GM13976 (cell line): Measurements from ENCODE around the gene MED23.

ENCODE experiments used
- DNase-seq: peaks from one replicate; pipeline ENCODE4 v3.0.0; 2012; ENCODE audit warnings: low spot score
- in situ Hi-C: fragments of 300-500 bp; cut with MboI; formaldehyde crosslinking; loops from one replicate; pipeline ENCODE4 v1.12.0; 2022; ENCODE audit warnings: low sequenced_read_pairs, mixed read lengths, inconsistent platforms; ENCODE audit not compliant: unreplicated experiment
- TF ChIP-seq, protein P1 (sequence below): IDR thresholded peaks from 2 replicates; pipeline ENCODE4 v1.5.1; 2012; ENCODE audit warnings: borderline replicate concordance, mild to moderate bottlenecking; ENCODE audit not compliant: insufficient read depth; ENCODE audit errors: extremely low read depth, missing control alignments, control extremely low read depth

Gene MED23

DNA sequence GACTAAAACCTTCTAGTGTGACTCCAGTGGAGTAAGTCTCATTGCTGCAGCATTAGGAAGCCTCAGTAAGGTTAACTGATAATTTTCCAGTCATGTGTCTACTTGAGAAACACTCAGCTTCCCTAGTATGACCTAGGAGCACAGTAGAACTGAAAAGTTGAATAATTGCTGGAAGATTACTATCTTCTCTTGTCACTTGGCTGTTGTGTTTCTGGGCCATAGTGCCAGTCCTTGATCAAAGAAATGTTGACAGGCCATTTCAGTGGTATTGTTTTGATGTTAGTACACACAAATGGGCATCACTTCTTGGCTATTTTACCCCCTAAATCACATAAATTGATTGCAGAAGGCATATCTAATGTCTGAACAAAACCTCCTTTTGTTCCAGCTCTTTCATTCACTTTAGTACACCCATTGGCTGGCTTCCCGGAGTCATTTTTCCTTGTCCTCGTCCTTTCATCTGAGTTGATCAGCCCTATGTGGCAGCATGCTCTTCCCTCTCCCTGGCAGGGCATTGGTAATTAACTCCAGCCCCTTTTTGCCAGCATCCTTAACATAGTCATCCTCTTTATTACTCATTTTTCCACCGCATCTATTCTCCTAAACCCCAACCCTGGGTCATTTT lies 15.1 kb upstream of the MED23 start:
- in situ Hi-C loops, result no loop called here
- DNase-seq, result no peak
- TF ChIP-seq, protein P1, sequence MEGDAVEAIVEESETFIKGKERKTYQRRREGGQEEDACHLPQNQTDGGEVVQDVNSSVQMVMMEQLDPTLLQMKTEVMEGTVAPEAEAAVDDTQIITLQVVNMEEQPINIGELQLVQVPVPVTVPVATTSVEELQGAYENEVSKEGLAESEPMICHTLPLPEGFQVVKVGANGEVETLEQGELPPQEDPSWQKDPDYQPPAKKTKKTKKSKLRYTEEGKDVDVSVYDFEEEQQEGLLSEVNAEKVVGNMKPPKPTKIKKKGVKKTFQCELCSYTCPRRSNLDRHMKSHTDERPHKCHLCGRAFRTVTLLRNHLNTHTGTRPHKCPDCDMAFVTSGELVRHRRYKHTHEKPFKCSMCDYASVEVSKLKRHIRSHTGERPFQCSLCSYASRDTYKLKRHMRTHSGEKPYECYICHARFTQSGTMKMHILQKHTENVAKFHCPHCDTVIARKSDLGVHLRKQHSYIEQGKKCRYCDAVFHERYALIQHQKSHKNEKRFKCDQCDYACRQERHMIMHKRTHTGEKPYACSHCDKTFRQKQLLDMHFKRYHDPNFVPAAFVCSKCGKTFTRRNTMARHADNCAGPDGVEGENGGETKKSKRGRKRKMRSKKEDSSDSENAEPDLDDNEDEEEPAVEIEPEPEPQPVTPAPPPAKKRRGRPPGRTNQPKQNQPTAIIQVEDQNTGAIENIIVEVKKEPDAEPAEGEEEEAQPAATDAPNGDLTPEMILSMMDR, result no peak

DNA sequence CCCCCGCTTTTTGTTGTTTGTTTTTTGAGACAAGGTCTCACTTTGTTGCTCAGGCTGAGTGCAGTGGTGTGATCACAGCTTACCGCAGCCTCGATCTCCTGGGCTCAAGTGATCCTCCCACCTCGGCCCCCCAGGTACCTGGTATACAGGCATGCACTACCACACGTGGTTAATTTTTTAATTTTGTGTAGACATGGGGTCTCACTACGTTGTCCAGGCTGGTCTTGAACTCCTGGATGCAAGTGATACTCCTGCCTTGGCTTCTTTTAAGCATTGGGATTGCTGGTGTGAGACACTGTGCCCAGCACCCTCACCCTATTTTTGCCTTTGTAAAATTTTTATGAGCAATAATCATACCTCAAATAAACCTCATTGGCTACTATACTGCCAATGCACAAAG lies 14.5 kb upstream of the MED23 start:
- no peak for DNase-seq
- in situ Hi-C loops, result no loop called here
- TF ChIP-seq, protein P1, result no peak

DNA sequence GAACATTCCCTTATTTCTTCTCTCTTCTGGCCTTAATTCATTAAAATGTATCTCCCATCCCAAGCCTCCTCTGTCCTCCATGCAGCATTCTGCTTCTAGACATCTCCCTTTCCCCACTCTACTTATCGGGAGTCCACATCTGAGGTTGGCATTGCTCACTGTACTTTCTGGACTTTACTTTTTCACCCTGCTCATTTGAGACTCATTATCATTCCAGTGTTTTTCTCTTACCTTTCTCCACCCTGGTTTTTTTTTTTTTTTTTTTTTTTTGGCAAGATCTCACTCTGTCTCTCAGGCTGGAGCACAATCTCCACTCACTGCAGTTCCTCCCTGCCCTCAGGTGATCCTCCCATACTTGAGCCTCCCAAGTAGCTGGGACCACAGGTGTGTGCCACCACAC lies 13.5 kb upstream of the MED23 start:
- DNase-seq, result no peak
- TF ChIP-seq, protein P1, result no peak
- in situ Hi-C loops, result no loop called here

DNA sequence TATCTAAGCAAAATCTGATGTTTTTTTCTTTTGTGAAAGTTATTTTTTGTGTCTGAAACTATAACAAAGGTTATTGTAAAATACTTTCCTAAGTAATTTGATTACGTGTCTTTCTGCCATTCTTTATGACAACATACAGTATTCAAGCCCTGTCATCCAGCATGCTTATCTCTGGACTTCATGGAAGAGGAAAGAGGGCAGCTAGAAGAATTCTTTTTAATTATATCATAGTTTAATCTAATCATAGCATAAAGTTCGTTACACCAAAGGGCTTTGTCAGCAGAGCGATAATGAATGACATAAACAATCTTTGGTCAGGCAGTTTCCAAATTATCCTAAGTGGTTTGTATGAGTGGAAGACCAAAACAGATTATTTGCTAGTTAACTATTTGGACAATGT lies 12.5 kb upstream of the MED23 start:
- TF ChIP-seq, protein P1, result no peak
- no peak for DNase-seq
- in situ Hi-C loops, result no loop called here

DNA sequence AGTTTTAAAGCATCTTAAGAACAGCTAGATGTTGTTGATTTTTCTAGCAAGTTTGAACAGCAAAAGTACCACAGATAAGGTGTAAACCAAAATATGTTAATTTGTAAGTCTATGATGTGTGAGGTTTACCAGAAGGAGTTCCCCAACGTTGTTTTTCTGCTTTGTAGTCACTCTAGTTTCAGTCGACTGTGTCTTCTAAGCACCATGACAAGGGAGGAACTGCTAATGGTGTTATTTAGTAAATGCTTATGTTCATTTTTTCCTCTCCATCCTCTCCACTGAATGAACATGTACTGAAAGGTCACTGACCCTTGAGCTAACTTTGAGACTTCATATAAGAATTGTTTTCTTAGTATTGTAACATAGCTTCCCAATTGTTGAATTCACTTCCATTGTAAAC lies 12.1 kb upstream of the MED23 start:
- DNase-seq, result peak; percentile 12
- in situ Hi-C loops, result no loop called here
- TF ChIP-seq, protein P1, result no peak

DNA sequence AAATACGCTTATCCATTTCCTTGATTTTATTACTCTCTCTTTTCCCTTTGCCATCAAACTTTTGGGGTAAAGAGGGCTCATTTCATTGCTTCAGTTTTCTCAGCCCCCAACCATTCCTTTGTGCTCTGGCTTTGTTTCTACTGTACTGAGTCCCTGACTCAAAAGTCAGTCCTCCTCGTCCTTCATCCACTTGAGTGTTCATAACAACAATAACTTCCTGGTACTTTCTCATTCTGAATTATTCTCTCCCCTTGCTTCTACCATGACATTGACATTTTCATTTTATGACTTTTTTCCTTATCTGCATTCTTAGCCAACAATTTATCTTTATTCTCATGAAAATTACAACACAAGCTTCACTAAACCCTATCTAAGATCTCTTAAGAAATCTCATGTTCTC lies 10.0 kb upstream of the MED23 start:
- no peak for DNase-seq
- TF ChIP-seq, protein P1, result no peak
- in situ Hi-C loops, result no loop called here

DNA sequence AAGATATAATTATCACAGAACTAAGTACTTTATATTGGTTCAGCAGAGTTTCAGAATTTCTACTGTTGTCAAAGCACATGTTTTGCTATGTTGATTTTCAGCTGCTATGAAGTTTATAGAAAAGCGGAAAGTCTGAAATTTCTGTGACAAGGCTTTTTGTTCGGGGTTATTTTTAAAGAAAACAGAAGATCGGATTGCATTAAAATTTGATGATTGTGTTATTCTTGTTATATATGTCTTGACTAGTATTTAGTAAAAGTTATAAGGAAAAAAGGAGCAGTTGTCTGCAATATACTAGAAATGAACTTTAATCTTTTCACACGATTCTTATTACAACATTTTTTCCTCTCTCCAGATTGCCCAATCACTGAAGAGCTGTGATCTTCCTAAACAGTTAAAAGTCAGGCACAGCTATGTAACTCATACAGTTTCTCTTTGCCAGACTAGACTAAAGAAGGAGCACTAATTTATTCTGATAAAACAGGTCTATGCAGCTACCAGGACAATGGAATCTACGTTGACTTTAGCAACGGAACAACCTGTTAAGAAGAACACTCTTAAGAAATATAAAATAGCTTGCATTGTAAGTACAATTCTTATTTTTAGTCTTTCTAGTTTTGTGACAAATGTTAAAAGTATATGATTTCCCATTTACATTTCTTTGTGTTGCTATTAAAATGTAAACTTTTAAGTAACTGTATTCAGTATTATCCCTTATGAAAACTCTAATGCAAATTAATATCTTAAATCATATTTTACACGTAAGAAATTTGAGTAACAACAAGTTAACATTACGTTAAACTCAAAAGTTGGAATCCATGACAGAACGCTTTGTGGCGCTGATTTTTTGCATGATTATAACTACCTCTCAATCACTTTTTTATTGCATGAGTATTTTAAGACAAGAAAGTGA lies 9.1 kb upstream of the MED23 start, which contains the start of gene ENPP3:
Gene ENPP3 (plus strand): TSS at position 423 of the 913 bp plus-strand sequence. CDS start 83 bp downstream, at position 506.
- TF ChIP-seq, protein P1, result no peak
- in situ Hi-C loops, result no loop called here
- no peak for DNase-seq
